GM23338 (cell line): ENCODE measurements around the gene ESR1. TPM values are rescaled to one million over a fixed set of nuclear protein-coding genes. Genes with fewer than 3 reads are reported as not detected.

Source experiments
- ATAC-seq: fragments of 200-7000 bp; cut with Tn5 transposase; 3 replicates; pipeline ENCODE4 v1.9.1; 2020
- DNase-seq: peaks from one replicate; pipeline ENCODE4 v3.0.0-alpha.2; 2015; ENCODE audit warnings: low spot score
- H2AFZ ChIP-seq: fragments of 200-600 bp; sonication (generic); 2 replicates; pipeline ENCODE4 v1.8.0; 2016; ENCODE audit warnings: antibody characterized with exemption, mild to moderate bottlenecking, moderate library complexity
- H3F3A ChIP-seq: fragments of 200-600 bp; sonication (generic); replicated peaks from 2 replicates; pipeline ENCODE4 v1.8.0; 2017; ENCODE audit warnings: antibody characterized with exemption, mixed run types, low read depth
- H3K27ac ChIP-seq: fragments of 200-600 bp; sonication (generic); 2 replicates; pipeline ENCODE4 v1.6.1; 2016; ENCODE audit warnings: low read depth
- H3K27me3 ChIP-seq: fragments of 200-600 bp; sonication (generic); 2 replicates; pipeline ENCODE4 v1.8.0; 2016; ENCODE audit warnings: mild to moderate bottlenecking, mixed run types, moderate library complexity; ENCODE audit not compliant: insufficient read depth
- H3K36me3 ChIP-seq: fragments of 200-600 bp; sonication (generic); 2 replicates; pipeline ENCODE4 v1.8.0; 2016; ENCODE audit warnings: mild to moderate bottlenecking; ENCODE audit not compliant: insufficient read depth
- H3K4me1 ChIP-seq: fragments of 200-600 bp; sonication (generic); 2 replicates; pipeline ENCODE4 v1.8.0; 2016; ENCODE audit warnings: mild to moderate bottlenecking, moderate library complexity; ENCODE audit not compliant: insufficient read depth
- H3K4me2 ChIP-seq: fragments of 200-600 bp; sonication (generic); 2 replicates; pipeline ENCODE4 v1.7.1; 2017; ENCODE audit warnings: mixed run types
- H3K4me3 ChIP-seq: fragments of 200-600 bp; sonication (generic); 2 replicates; pipeline ENCODE4 v1.6.1; 2016; ENCODE audit warnings: mixed run types
- H3K79me2 ChIP-seq: fragments of 200-600 bp; sonication (generic); replicated peaks from 2 replicates; pipeline ENCODE4 v1.8.0; 2017; ENCODE audit warnings: mild to moderate bottlenecking; ENCODE audit not compliant: insufficient read depth
- H3K9me2 ChIP-seq: fragments of 200-600 bp; sonication (generic); 2 replicates; pipeline ENCODE4 v1.8.0; 2017; ENCODE audit not compliant: insufficient read depth
- H4K20me1 ChIP-seq: fragments of 200-600 bp; sonication (generic); replicated peaks from 2 replicates; pipeline ENCODE4 v1.8.0; 2017; ENCODE audit warnings: mild to moderate bottlenecking; ENCODE audit not compliant: insufficient read depth
- H3K27ac Mint-ChIP-seq: 2 replicates; pipeline ENCODE4 v1.8.0; 2020; ENCODE audit warnings: inconsistent platforms, mild to moderate bottlenecking, moderate library complexity, mixed read lengths
- H3K27me3 Mint-ChIP-seq: 3 replicates; pipeline ENCODE4 v1.8.0; 2022; ENCODE audit warnings: low read depth, mild to moderate bottlenecking, moderate library complexity, mixed read lengths, inconsistent platforms; ENCODE audit not compliant: insufficient read depth, poor library complexity
- H3K36me3 Mint-ChIP-seq: 3 replicates; pipeline ENCODE4 v1.8.0; 2021; ENCODE audit warnings: low read depth, mild to moderate bottlenecking, inconsistent platforms, moderate library complexity, mixed read lengths
- H3K4me1 Mint-ChIP-seq: 3 replicates; pipeline ENCODE4 v1.8.0; 2020; ENCODE audit warnings: mild to moderate bottlenecking, inconsistent platforms, mixed read lengths
- H3K4me3 Mint-ChIP-seq: 3 replicates; pipeline ENCODE4 v1.8.0; 2021; ENCODE audit warnings: moderate library complexity, mild to moderate bottlenecking, inconsistent platforms, mixed read lengths
- H3K9me3 Mint-ChIP-seq: 3 replicates; pipeline ENCODE4 v1.8.0; 2020; ENCODE audit warnings: moderate library complexity, mild to moderate bottlenecking, inconsistent platforms, mixed read lengths
- CREB1 ChIP-seq: fragments of 250-450 bp; sonication (Bioruptor Pico); IDR thresholded peaks from 2 replicates; pipeline ENCODE4 v1.5.0; 2020; ENCODE audit warnings: low read depth, mild to moderate bottlenecking, moderate library complexity
- EZH2 ChIP-seq: fragments of 200-600 bp; sonication (generic); IDR thresholded peaks from one replicate; pipeline ENCODE4 v1.8.0; 2017; ENCODE audit warnings: antibody characterized with exemption, mild to moderate bottlenecking, low read depth; ENCODE audit not compliant: unreplicated experiment
- EZH2phosphoT487 ChIP-seq: fragments of 200-600 bp; sonication (generic); IDR thresholded peaks from one replicate; pipeline ENCODE4 v1.8.1; 2018; ENCODE audit warnings: antibody characterized with exemption; ENCODE audit not compliant: unreplicated experiment
- JUNB ChIP-seq: IDR thresholded peaks from one replicate; pipeline ENCODE4 v1.6.1; 2016; ENCODE audit warnings: antibody characterized with exemption; ENCODE audit not compliant: unreplicated experiment
- POLR2AphosphoS5 ChIP-seq: IDR thresholded peaks from 2 replicates; pipeline ENCODE4 v1.6.1; 2016; ENCODE audit warnings: antibody characterized with exemption, low read depth
- ZNF114 ChIP-seq: fragments of 250-450 bp; sonication (Bioruptor Pico); IDR thresholded peaks from 2 replicates; pipeline ENCODE4 v1.5.0; 2020; ENCODE audit warnings: mild to moderate bottlenecking, moderate library complexity
- ZNF331 ChIP-seq: fragments of 250-450 bp; sonication (Bioruptor Pico); IDR thresholded peaks from 2 replicates; pipeline ENCODE4 v1.5.0; 2020; ENCODE audit warnings: low read depth, mild to moderate bottlenecking, moderate library complexity
- ZNF462 ChIP-seq: fragments of 250-450 bp; sonication (Bioruptor Pico); IDR thresholded peaks from 2 replicates; pipeline ENCODE4 v1.5.0; 2020; ENCODE audit warnings: mild to moderate bottlenecking, moderate library complexity
- polyA plus RNA-seq: library from polyadenylated mRNA; unstranded; fragments of >200 nt; fragmentation: Nextera tagmentation; extraction: Ambion mirVana; gene quantifications from 2 replicates; pipeline ENCODE4 v1.2.1, GENCODE V29; 2016
- total RNA-seq: library from RNA; depleted of rRNA; stranded (reverse); fragments of >200 nt; shearing (Covaris generic); gene quantifications from 2 replicates; pipeline ENCODE4 v1.2.3, GENCODE V29; 2014
- TF ChIP-seq, protein P1 (sequence below): IDR thresholded peaks from one replicate; pipeline ENCODE4 v1.6.1; 2018; ENCODE audit warnings: antibody characterized with exemption; ENCODE audit not compliant: unreplicated experiment
- TF ChIP-seq, protein P2 (sequence below), 2 experiments: fragments of 200-600 bp in 1 of 2; sonication (generic) in 1 of 2; conservative IDR thresholded peaks; 2 replicates each; pipeline versions ENCODE4 v1.5.1 to v1.6.1; 2016 to 2017; ENCODE audit warnings: antibody characterized with exemption in 2 of 2, low read depth in 2 of 2, mild to moderate bottlenecking in 2 of 2, moderate library complexity in 1 of 2

ESR1 gene
- total and polyA plus RNA-seq, 2 experiments from 2014 or later = 0.94 TPM; not detected in 1

- TF ChIP-seq, protein P1, sequence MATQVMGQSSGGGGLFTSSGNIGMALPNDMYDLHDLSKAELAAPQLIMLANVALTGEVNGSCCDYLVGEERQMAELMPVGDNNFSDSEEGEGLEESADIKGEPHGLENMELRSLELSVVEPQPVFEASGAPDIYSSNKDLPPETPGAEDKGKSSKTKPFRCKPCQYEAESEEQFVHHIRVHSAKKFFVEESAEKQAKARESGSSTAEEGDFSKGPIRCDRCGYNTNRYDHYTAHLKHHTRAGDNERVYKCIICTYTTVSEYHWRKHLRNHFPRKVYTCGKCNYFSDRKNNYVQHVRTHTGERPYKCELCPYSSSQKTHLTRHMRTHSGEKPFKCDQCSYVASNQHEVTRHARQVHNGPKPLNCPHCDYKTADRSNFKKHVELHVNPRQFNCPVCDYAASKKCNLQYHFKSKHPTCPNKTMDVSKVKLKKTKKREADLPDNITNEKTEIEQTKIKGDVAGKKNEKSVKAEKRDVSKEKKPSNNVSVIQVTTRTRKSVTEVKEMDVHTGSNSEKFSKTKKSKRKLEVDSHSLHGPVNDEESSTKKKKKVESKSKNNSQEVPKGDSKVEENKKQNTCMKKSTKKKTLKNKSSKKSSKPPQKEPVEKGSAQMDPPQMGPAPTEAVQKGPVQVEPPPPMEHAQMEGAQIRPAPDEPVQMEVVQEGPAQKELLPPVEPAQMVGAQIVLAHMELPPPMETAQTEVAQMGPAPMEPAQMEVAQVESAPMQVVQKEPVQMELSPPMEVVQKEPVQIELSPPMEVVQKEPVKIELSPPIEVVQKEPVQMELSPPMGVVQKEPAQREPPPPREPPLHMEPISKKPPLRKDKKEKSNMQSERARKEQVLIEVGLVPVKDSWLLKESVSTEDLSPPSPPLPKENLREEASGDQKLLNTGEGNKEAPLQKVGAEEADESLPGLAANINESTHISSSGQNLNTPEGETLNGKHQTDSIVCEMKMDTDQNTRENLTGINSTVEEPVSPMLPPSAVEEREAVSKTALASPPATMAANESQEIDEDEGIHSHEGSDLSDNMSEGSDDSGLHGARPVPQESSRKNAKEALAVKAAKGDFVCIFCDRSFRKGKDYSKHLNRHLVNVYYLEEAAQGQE = no peak
Measured at GRCh38 chr6:151782560-151782959, 24.9 kb upstream of the ESR1 start (continued).

GRCh38 chr6:151783692-151784091 lies 23.8 kb upstream of the ESR1 start:
- H2AFZ ChIP-seq = no peak overlapping the region
- Mint-ChIP-seq H3K27ac (no peak overlapping the region), H3K4me3 (no peak overlapping the region), H3K4me1 (no peaks in the 10 kb centered on the region), H3K9me3 (peaks cover 3% of the 10 kb centered on the region; the same call in 1 of the 3 replicates), H3K27me3 (no peaks in the 10 kb centered on the region), H3K36me3 (no peaks in the 10 kb centered on the region)
- no peaks in the 10 kb centered on the region for H3K79me2 ChIP-seq
- H3K4me2 ChIP-seq = no peak overlapping the region
- no peak overlapping the region for H3K4me3 ChIP-seq
- H4K20me1 ChIP-seq = no peaks in the 10 kb centered on the region
- H3K36me3 ChIP-seq = no peaks in the 10 kb centered on the region
- DNase-seq (no peak), ATAC-seq (no peak)
- H3F3A ChIP-seq = no peaks in the 10 kb centered on the region
- H3K27me3 ChIP-seq = no peaks in the 10 kb centered on the region
- H3K4me1 ChIP-seq = no peaks in the 10 kb centered on the region
- H3K27ac ChIP-seq = no peak overlapping the region
- 0 out of 2 replicates have a peak, but pooled peaks cover 2% of the 10 kb centered on the region for H3K9me2 ChIP-seq
- TF ChIP-seq JUNB (no peak), POLR2AphosphoS5 (no peak), ZNF462 (CRISPR knock-in tag) (no peak), EZH2phosphoT487 (no peak), ZNF114 (CRISPR knock-in tag) (no peak), CREB1 (CRISPR knock-in tag) (no peak), ZNF331 (CRISPR knock-in tag) (no peak), EZH2 (no peak)
- TF ChIP-seq, protein P1 = no peak
- TF ChIP-seq, protein P2, sequence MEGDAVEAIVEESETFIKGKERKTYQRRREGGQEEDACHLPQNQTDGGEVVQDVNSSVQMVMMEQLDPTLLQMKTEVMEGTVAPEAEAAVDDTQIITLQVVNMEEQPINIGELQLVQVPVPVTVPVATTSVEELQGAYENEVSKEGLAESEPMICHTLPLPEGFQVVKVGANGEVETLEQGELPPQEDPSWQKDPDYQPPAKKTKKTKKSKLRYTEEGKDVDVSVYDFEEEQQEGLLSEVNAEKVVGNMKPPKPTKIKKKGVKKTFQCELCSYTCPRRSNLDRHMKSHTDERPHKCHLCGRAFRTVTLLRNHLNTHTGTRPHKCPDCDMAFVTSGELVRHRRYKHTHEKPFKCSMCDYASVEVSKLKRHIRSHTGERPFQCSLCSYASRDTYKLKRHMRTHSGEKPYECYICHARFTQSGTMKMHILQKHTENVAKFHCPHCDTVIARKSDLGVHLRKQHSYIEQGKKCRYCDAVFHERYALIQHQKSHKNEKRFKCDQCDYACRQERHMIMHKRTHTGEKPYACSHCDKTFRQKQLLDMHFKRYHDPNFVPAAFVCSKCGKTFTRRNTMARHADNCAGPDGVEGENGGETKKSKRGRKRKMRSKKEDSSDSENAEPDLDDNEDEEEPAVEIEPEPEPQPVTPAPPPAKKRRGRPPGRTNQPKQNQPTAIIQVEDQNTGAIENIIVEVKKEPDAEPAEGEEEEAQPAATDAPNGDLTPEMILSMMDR (conservative IDR thresholded peaks at IDR 0.05; ENCODE audit: low read depth in 2 of 2) = no peak
